ENCODE data around the gene ARMH1. TPM values are rescaled to one million over a fixed set of nuclear protein-coding genes. Genes with fewer than 3 reads are reported as not detected.

ARMH1 gene
- total RNA-seq, 1 donor from 2014 or later: 4.7 TPM

DNA sequence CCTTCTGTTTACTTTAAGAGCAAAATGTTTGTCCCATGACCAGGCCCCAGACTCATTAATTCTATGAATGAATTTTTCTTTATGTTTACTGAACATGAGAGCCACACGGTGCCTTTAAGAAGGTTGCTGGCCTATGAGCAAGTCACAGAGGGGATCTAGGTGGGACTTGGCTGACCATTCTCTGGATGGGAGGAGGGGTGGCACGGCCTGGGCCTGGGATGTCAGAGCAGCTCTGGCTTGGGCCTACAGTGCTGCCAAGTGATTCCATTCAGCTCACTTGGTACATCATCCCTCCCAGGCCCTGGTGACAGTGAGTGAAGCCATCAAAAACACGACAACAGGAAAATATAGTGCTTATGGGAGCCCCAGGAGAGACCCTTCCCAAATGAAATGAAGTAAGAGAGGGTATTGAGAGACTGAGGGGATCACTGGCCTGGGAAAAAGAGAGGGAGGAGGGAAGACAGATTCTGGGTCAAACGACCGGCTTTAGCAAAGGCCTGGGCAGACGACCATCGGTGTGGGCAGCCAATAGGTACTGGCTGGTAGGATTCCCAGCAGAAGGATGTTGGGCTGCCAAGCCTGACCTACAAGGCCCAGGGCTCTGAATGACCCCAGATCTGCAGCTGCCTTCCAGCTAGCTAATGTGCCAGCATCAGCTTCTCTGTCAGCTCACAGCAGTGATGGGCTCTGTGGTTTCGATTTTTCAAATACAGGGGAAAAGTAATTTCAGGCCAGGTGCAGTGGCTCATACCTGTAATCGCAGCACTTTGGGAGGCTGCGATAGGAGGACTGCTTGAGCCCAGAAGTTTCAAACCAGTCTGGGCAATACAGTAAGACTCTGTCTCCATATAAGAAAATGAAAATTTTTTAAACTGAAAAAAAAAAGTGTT lies 3.5 kb upstream of the ARMH1 start:
- no peaks in the 10 kb centered on the region for H3K36me3 ChIP-seq (ENCODE audit: control insufficient read depth, insufficient read depth, low read length)
- TF ChIP-seq, protein P1, sequence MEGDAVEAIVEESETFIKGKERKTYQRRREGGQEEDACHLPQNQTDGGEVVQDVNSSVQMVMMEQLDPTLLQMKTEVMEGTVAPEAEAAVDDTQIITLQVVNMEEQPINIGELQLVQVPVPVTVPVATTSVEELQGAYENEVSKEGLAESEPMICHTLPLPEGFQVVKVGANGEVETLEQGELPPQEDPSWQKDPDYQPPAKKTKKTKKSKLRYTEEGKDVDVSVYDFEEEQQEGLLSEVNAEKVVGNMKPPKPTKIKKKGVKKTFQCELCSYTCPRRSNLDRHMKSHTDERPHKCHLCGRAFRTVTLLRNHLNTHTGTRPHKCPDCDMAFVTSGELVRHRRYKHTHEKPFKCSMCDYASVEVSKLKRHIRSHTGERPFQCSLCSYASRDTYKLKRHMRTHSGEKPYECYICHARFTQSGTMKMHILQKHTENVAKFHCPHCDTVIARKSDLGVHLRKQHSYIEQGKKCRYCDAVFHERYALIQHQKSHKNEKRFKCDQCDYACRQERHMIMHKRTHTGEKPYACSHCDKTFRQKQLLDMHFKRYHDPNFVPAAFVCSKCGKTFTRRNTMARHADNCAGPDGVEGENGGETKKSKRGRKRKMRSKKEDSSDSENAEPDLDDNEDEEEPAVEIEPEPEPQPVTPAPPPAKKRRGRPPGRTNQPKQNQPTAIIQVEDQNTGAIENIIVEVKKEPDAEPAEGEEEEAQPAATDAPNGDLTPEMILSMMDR (IDR thresholded peaks at IDR 0.05; ENCODE audit: insufficient read depth, low read length, poor library complexity, severe bottlenecking): no peak
- no peaks in the 10 kb centered on the region for H3K27me3 ChIP-seq (ENCODE audit: control insufficient read depth, insufficient read depth, low read length)
- H3K4me3 ChIP-seq (ENCODE audit: low read depth, low read length): no peak overlapping the region
- no peak for DNase-seq (ENCODE audit: low read depth)

- TF ChIP-seq, protein P1 (IDR thresholded peaks at IDR 0.05; ENCODE audit: insufficient read depth, low read length, poor library complexity, severe bottlenecking): no peak
- Histone ChIP-seq H3K36me3 (ENCODE audit: control insufficient read depth, insufficient read depth, low read length) (no peaks in the 10 kb centered on the region), H3K27me3 (ENCODE audit: control insufficient read depth, insufficient read depth, low read length) (no peaks in the 10 kb centered on the region), H3K4me3 (ENCODE audit: low read depth, low read length) (no peak overlapping the region)
- peak; percentile 65 for DNase-seq (ENCODE audit: low read depth)
Measured at GRCh38 chr1:44672254-44672955, 2.1 kb upstream of the ARMH1 start.

- TF ChIP-seq, protein P1 (IDR thresholded peaks at IDR 0.05; ENCODE audit: insufficient read depth, low read length, poor library complexity, severe bottlenecking): no peak
- Histone ChIP-seq H3K36me3 (ENCODE audit: control insufficient read depth, insufficient read depth, low read length) (no peaks in the 10 kb centered on the region), H3K4me3 (ENCODE audit: low read depth, low read length) (peak overlapping the region; percentile 80), H3K27me3 (ENCODE audit: control insufficient read depth, insufficient read depth, low read length) (no peaks in the 10 kb centered on the region)
- no peak for DNase-seq (ENCODE audit: low read depth)
Measured at GRCh38 chr1:44672961-44673674, 1.4 kb upstream of the ARMH1 start.

DNA sequence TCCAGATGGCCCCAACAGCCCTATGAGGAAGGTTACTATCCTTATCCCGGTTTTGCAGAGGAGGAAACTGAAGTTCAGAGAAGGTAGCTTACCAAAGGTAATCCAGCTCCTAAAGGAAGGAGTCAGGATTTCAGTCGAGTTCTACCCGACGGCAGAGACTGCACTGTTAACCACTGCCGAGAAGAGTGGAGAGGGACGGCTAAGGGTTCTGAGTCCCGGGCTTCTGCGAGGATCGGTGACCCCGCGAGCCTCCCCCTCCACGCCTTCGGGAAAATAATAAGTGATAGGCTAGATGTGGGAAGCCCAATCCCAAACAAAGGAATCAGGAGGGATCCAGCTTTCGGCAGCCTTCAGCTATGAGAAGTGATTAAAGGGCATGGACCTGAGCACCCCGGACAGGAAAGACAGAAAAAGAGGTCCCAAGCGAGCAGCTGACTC lies 820 bp upstream of the ARMH1 start:
- TF ChIP-seq, protein P1 (IDR thresholded peaks at IDR 0.05; ENCODE audit: insufficient read depth, low read length, poor library complexity, severe bottlenecking): no peak
- peak overlapping the region; percentile 80 for H3K4me3 ChIP-seq (ENCODE audit: low read depth, low read length)
- no peaks in the 10 kb centered on the region for H3K36me3 ChIP-seq (ENCODE audit: control insufficient read depth, insufficient read depth, low read length)
- DNase-seq (ENCODE audit: low read depth): no peak
- no peaks in the 10 kb centered on the region for H3K27me3 ChIP-seq (ENCODE audit: control insufficient read depth, insufficient read depth, low read length)

GRCh38 chr1:44675186-44675585 lies 672 bp downstream of the ARMH1 start:
- DNase-seq (ENCODE audit: low read depth): no peak
- no peaks in the 10 kb centered on the region for H3K27me3 ChIP-seq (ENCODE audit: control insufficient read depth, insufficient read depth, low read length)
- H3K36me3 ChIP-seq (ENCODE audit: control insufficient read depth, insufficient read depth, low read length): no peaks in the 10 kb centered on the region
- H3K4me3 ChIP-seq (ENCODE audit: low read depth, low read length): peak overlapping the region; percentile 80
- TF ChIP-seq, protein P1 (IDR thresholded peaks at IDR 0.05; ENCODE audit: insufficient read depth, low read length, poor library complexity, severe bottlenecking): no peak
